ENCODE measurements around the gene CNTNAP2. TPM values are rescaled to one million over a fixed set of nuclear protein-coding genes. Genes with fewer than 3 reads are reported as not detected.

The CNTNAP2 gene
- total and polyA plus RNA-seq, 2 experiments from 2014 or later: not detected

GRCh38 chr7:146359176-146359575, 242.6 kb downstream of the CNTNAP2 start:
- Histone ChIP-seq H3K9ac (no peak overlapping the region), H3K4me2 (ENCODE audit: unreplicated experiment) (no peak overlapping the region), H3K9me2 (ENCODE audit: insufficient read depth) (no peaks in the 10 kb centered on the region), H3K79me2 (ENCODE audit: insufficient read depth) (no peaks in the 10 kb centered on the region), H2AFZ (no peak overlapping the region), H3K27me3 (replicated peaks; ENCODE audit: insufficient read depth) (no peaks in the 10 kb centered on the region), H4K20me1 (ENCODE audit: insufficient read depth) (no peaks in the 10 kb centered on the region), H3K27ac (no peak overlapping the region), H3K4me3 (no peak overlapping the region), H3K4me1 (ENCODE audit: insufficient read depth) (no peaks in the 10 kb centered on the region), H3K36me3 (ENCODE audit: low read depth) (no peaks in the 10 kb centered on the region), H3K9me3 (ENCODE audit: low read depth) (no peaks in the 10 kb centered on the region), H3F3A (ENCODE audit: insufficient read depth) (no peaks in the 10 kb centered on the region)
- no peak for DNase-seq
- WGBS, 2 experiments (ENCODE audit: low coverage in 1 of 2, low lambda C conversion rate in 2 of 2, missing lambda C conversion rate in 2 of 2): 14 to 19% methylated on average over 2 of the region's 2 CpGs
- in situ Hi-C loops (cut with MboI): no loop called here
- TF ChIP-seq EZH2 (IDR thresholded peaks at IDR 0.05; ENCODE audit: insufficient read depth, poor library complexity, severe bottlenecking) (no peak), EZH2phosphoT487 (IDR thresholded peaks at IDR 0.05; ENCODE audit: insufficient read depth, low read depth) (no peak)

- Histone ChIP-seq H3K36me3 (ENCODE audit: low read depth) (no peaks in the 10 kb centered on the region), H3K9me2 (ENCODE audit: insufficient read depth) (no peaks in the 10 kb centered on the region), H3K4me2 (ENCODE audit: unreplicated experiment) (no peak overlapping the region), H2AFZ (no peak overlapping the region), H4K20me1 (ENCODE audit: insufficient read depth) (no peaks in the 10 kb centered on the region; the same call in 1 of the 2 replicates), H3K27ac (no peak overlapping the region), H3K9me3 (ENCODE audit: low read depth) (no peaks in the 10 kb centered on the region), H3K9ac (no peak overlapping the region), H3F3A (ENCODE audit: insufficient read depth) (no peaks in the 10 kb centered on the region), H3K79me2 (ENCODE audit: insufficient read depth) (no peaks in the 10 kb centered on the region), H3K4me1 (ENCODE audit: insufficient read depth) (no peaks in the 10 kb centered on the region), H3K27me3 (replicated peaks; ENCODE audit: insufficient read depth) (no peaks in the 10 kb centered on the region), H3K4me3 (no peak overlapping the region)
- DNase-seq: peak; percentile 16
- no peak for TF ChIP-seq EZH2phosphoT487 (IDR thresholded peaks at IDR 0.05; ENCODE audit: insufficient read depth, low read depth)
- TF ChIP-seq EZH2 (IDR thresholded peaks at IDR 0.05; ENCODE audit: insufficient read depth, poor library complexity, severe bottlenecking): no peak
- in situ Hi-C loops (cut with MboI): no loop called here
- 25 to 41% methylated on average over 2 of the region's 2 CpGs for WGBS, 2 experiments (ENCODE audit: low coverage in 1 of 2, low lambda C conversion rate in 2 of 2, missing lambda C conversion rate in 2 of 2)
Observed at GRCh38 chr7:146366938-146367337, 250.3 kb downstream of the CNTNAP2 start.

GRCh38 chr7:146370171-146370570, 253.6 kb downstream of the CNTNAP2 start:
- Histone ChIP-seq H3K27ac (no peak overlapping the region), H3K9me3 (ENCODE audit: low read depth) (no peaks in the 10 kb centered on the region)

GRCh38 chr7:146375170-146375569, 258.6 kb downstream of the CNTNAP2 start:
- H3F3A ChIP-seq (ENCODE audit: insufficient read depth): no peaks in the 10 kb centered on the region
- TF ChIP-seq EZH2phosphoT487 (IDR thresholded peaks at IDR 0.05; ENCODE audit: insufficient read depth, low read depth): no peak
- TF ChIP-seq EZH2 (IDR thresholded peaks at IDR 0.05; ENCODE audit: insufficient read depth, poor library complexity, severe bottlenecking): no peak
- no peaks in the 10 kb centered on the region for H3K9me2 ChIP-seq (ENCODE audit: insufficient read depth)
- no peaks in the 10 kb centered on the region for H4K20me1 ChIP-seq (ENCODE audit: insufficient read depth)
- no peak overlapping the region for H3K9ac ChIP-seq
- no peaks in the 10 kb centered on the region for H3K36me3 ChIP-seq (ENCODE audit: low read depth)
- no peaks in the 10 kb centered on the region for H3K27me3 ChIP-seq (replicated peaks; ENCODE audit: insufficient read depth)
- no peak overlapping the region for H3K27ac ChIP-seq
- in situ Hi-C loops (cut with MboI): no loop called here
- no peaks in the 10 kb centered on the region for H3K79me2 ChIP-seq (ENCODE audit: insufficient read depth)
- H3K9me3 ChIP-seq (ENCODE audit: low read depth): no peaks in the 10 kb centered on the region
- DNase-seq: no peak
- 25 to 32% methylated on average over 2 of the region's 2 CpGs for WGBS, 2 experiments (ENCODE audit: low coverage in 1 of 2, low lambda C conversion rate in 2 of 2, missing lambda C conversion rate in 2 of 2)
- no peak overlapping the region for H3K4me2 ChIP-seq (ENCODE audit: unreplicated experiment)
- no peak overlapping the region for H3K4me3 ChIP-seq
- H3K4me1 ChIP-seq (ENCODE audit: insufficient read depth): no peaks in the 10 kb centered on the region
- no peak overlapping the region for H2AFZ ChIP-seq

More at GRCh38 chr7:146370171-146370570, 253.6 kb downstream of the CNTNAP2 start:
- in situ Hi-C loops (cut with MboI): no loop called here
- H3K9me2 ChIP-seq (ENCODE audit: insufficient read depth): no peaks in the 10 kb centered on the region
- H3K36me3 ChIP-seq (ENCODE audit: low read depth): no peaks in the 10 kb centered on the region
- no peak for DNase-seq
- no peak overlapping the region for H3K4me3 ChIP-seq
- no peaks in the 10 kb centered on the region for H4K20me1 ChIP-seq (ENCODE audit: insufficient read depth)
- WGBS, 2 experiments (ENCODE audit: low coverage in 1 of 2, low lambda C conversion rate in 2 of 2, missing lambda C conversion rate in 2 of 2): 43 to 44% methylated on average over 9 of the region's 9 CpGs
- no peak overlapping the region for H3K9ac ChIP-seq
- no peaks in the 10 kb centered on the region for H3K4me1 ChIP-seq (ENCODE audit: insufficient read depth)
- no peaks in the 10 kb centered on the region for H3K79me2 ChIP-seq (ENCODE audit: insufficient read depth)
- H3K4me2 ChIP-seq (ENCODE audit: unreplicated experiment): no peak overlapping the region
- no peaks in the 10 kb centered on the region for H3F3A ChIP-seq (ENCODE audit: insufficient read depth)
- no peaks in the 10 kb centered on the region for H3K27me3 ChIP-seq (replicated peaks; ENCODE audit: insufficient read depth)
- no peak for TF ChIP-seq EZH2phosphoT487 (IDR thresholded peaks at IDR 0.05; ENCODE audit: insufficient read depth, low read depth)
- TF ChIP-seq EZH2 (IDR thresholded peaks at IDR 0.05; ENCODE audit: insufficient read depth, poor library complexity, severe bottlenecking): no peak
- H2AFZ ChIP-seq: no peak overlapping the region

GRCh38 chr7:146378196-146378595, 261.6 kb downstream of the CNTNAP2 start:
- no peak overlapping the region for H3K4me2 ChIP-seq (ENCODE audit: unreplicated experiment)
- no peak for TF ChIP-seq EZH2phosphoT487 (IDR thresholded peaks at IDR 0.05; ENCODE audit: insufficient read depth, low read depth)
- TF ChIP-seq EZH2 (IDR thresholded peaks at IDR 0.05; ENCODE audit: insufficient read depth, poor library complexity, severe bottlenecking): no peak
- no peak overlapping the region for H3K9ac ChIP-seq
- no peak for DNase-seq
- no peaks in the 10 kb centered on the region for H3K79me2 ChIP-seq (ENCODE audit: insufficient read depth)
- H3K4me1 ChIP-seq (ENCODE audit: insufficient read depth): no peaks in the 10 kb centered on the region
- H3K27me3 ChIP-seq (replicated peaks; ENCODE audit: insufficient read depth): no peaks in the 10 kb centered on the region
- H4K20me1 ChIP-seq (ENCODE audit: insufficient read depth): no peaks in the 10 kb centered on the region
- H3K9me2 ChIP-seq (ENCODE audit: insufficient read depth): no peaks in the 10 kb centered on the region
- no peak overlapping the region for H2AFZ ChIP-seq
- in situ Hi-C loops (cut with MboI): no loop called here
- H3K27ac ChIP-seq: no peak overlapping the region
- H3K4me3 ChIP-seq: no peak overlapping the region
- 14 to 20% methylated on average over 2 of the region's 2 CpGs for WGBS, 2 experiments (ENCODE audit: low coverage in 1 of 2, low lambda C conversion rate in 2 of 2, missing lambda C conversion rate in 2 of 2)
- no peaks in the 10 kb centered on the region for H3K9me3 ChIP-seq (ENCODE audit: low read depth)
- H3K36me3 ChIP-seq (ENCODE audit: low read depth): no peaks in the 10 kb centered on the region
- no peaks in the 10 kb centered on the region for H3F3A ChIP-seq (ENCODE audit: insufficient read depth)

All from GM23248 (cell line).